GM12878 (cell line): ENCODE measurements around the gene LURAP1L. TPM values are rescaled to one million over a fixed set of nuclear protein-coding genes. Genes with fewer than 3 reads are reported as not detected.

ENCODE experiments used
- ATAC-seq: fragments of 200-7000 bp; cut with Tn5 transposase; 3 replicates; pipeline ENCODE4 v1.9.1; 2020; ENCODE audit warnings: mild to moderate bottlenecking, moderate library complexity
- BruUV-seq: library from RNA; stranded (reverse); fragments of 400-500 nt; replicated peaks from 2 replicates; lab custom pipeline; 2021; lab: Mats Ljungman, UMichigan
- CTCF ChIA-PET: fragments of 300-600 bp; sonication (Branson Sonifier 250); formaldehyde crosslinking; extraction: SDS; loops from one replicate; lab custom pipeline; 2021; ENCODE audit warnings: inconsistent platforms; lab: Yijun Ruan, JAX
- POLR2A ChIA-PET: fragments of 350-600 bp; formaldehyde crosslinking; extraction: SDS; loops from one replicate; lab custom pipeline; 2021; ENCODE audit warnings: inconsistent platforms; lab: Charles Lee
- RAD21 ChIA-PET: fragments of 300-600 bp; sonication (Branson Sonifier 250); formaldehyde crosslinking; loops from one replicate; lab custom pipeline; 2023; ENCODE audit warnings: antibody characterized with exemption; ENCODE audit not compliant: unreplicated experiment; lab: Charles Lee
- SMC1A ChIA-PET: fragments of 300-600 bp; sonication (Branson Sonifier 250); formaldehyde crosslinking; loops from one replicate; lab custom pipeline; 2023; ENCODE audit not compliant: unreplicated experiment, uncharacterized antibody; lab: Charles Lee
- DNase-seq: peaks from one replicate; pipeline ENCODE4 v3.0.0-alpha.2; 2011; ENCODE audit warnings: low read depth, low spot score
- FAIRE-seq: peaks from 3 replicates; lab custom pipeline; 2011; peaks lifted over from hg19 to GRCh38; lab: Jason Lieb, UNC
- H2AFZ ChIP-seq: 2 replicates; pipeline ENCODE4 v1.6.0; 2011; ENCODE audit warnings: low read depth, low read length, control low read depth; ENCODE audit not compliant: control insufficient read depth
- H3K27ac ChIP-seq: 2 replicates; pipeline ENCODE4 v1.5.1; 2011; ENCODE audit warnings: control low read depth; ENCODE audit not compliant: control insufficient read depth, insufficient read depth
- H3K27me3 ChIP-seq, 2 experiments: replicated peaks in 1 of 2; 2 replicates each; pipeline versions ENCODE4 v1.6.0 to v1.6.1; 2011; ENCODE audit warnings: low read length in 1 of 2; ENCODE audit not compliant: control insufficient read depth in 2 of 2, insufficient read depth in 2 of 2
- H3K36me3 ChIP-seq, 2 experiments: 2 replicates each; pipeline ENCODE4 v1.5.1; 2011; ENCODE audit warnings: low read length in 1 of 2; ENCODE audit not compliant: control insufficient read depth in 2 of 2, insufficient read depth in 2 of 2
- H3K4me1 ChIP-seq: 2 replicates; pipeline ENCODE4 v1.6.1; 2011; ENCODE audit warnings: mild to moderate bottlenecking, low read length, moderate library complexity, mixed read lengths; ENCODE audit not compliant: control insufficient read depth, insufficient read depth
- H3K4me2 ChIP-seq: 2 replicates; pipeline ENCODE4 v1.6.0; 2011; ENCODE audit warnings: control low read depth; ENCODE audit not compliant: control insufficient read depth, insufficient read depth
- H3K4me3 ChIP-seq: fragments of 200-600 bp; sonication (generic); 2 replicates; pipeline ENCODE4 v1.5.1; 2016
- H3K79me2 ChIP-seq: 2 replicates; pipeline ENCODE4 v1.6.0; 2011; ENCODE audit warnings: low read length; ENCODE audit not compliant: control insufficient read depth, insufficient read depth
- H3K9ac ChIP-seq: 2 replicates; pipeline ENCODE4 v1.8.0; 2011; ENCODE audit warnings: low read length, control low read depth, mixed read lengths; ENCODE audit not compliant: control insufficient read depth, insufficient read depth
- H3K9me3 ChIP-seq: replicated peaks from 3 replicates; pipeline ENCODE4 v1.5.1; 2011; ENCODE audit warnings: mild to moderate bottlenecking, low read length; ENCODE audit not compliant: control insufficient read depth, insufficient read depth
- H4K20me1 ChIP-seq: 2 replicates; pipeline ENCODE4 v1.6.0; 2011; ENCODE audit not compliant: control insufficient read depth, insufficient read depth
- ASH2L ChIP-seq: fragments of 300-600, 200-600 bp; sonication (generic); IDR thresholded peaks from 2 replicates; pipeline ENCODE4 v1.6.1; 2017; ENCODE audit warnings: low read depth, mild to moderate bottlenecking, borderline replicate concordance
- BHLHE40 ChIP-seq, 2 experiments: fragments of 450-650 bp in 1 of 2; IDR thresholded peaks; 2 replicates each; pipeline ENCODE4 v1.6.1; 2011 to 2017; ENCODE audit warnings: low read depth in 2 of 2, borderline replicate concordance in 1 of 2, improper control_type of control experiment in 1 of 2, low read length in 1 of 2, mild to moderate bottlenecking in 1 of 2
- BMI1 ChIP-seq: fragments of 450-650 bp; IDR thresholded peaks from 2 replicates; pipeline ENCODE4 v1.6.1; 2016; ENCODE audit warnings: mild to moderate bottlenecking, moderate library complexity, borderline replicate concordance
- CHD2 ChIP-seq: IDR thresholded peaks from 2 replicates; pipeline ENCODE4 v1.6.1; 2011; ENCODE audit warnings: low read depth, low read length, improper control_type of control experiment, borderline replicate concordance
- MTA2 ChIP-seq: fragments of 450-650 bp; IDR thresholded peaks from 2 replicates; pipeline ENCODE4 v1.6.1; 2016; ENCODE audit warnings: low read depth, mild to moderate bottlenecking, moderate library complexity
- MTA3 ChIP-seq: IDR thresholded peaks from 2 replicates; pipeline ENCODE4 v1.6.1; 2012; ENCODE audit warnings: low read length, inconsistent platforms, borderline replicate concordance
- NFIC ChIP-seq: IDR thresholded peaks from 2 replicates; pipeline ENCODE4 v1.6.1; 2012; ENCODE audit warnings: low read depth, mild to moderate bottlenecking, inconsistent platforms, low read length, moderate library complexity
- POLR2A ChIP-seq: IDR thresholded peaks from 2 replicates; pipeline ENCODE4 v1.6.1; 2011; ENCODE audit warnings: low read depth, mild to moderate bottlenecking, low read length
- RELA ChIP-seq: fragments of 450-650 bp; IDR thresholded peaks from 2 replicates; pipeline ENCODE4 v1.8.0; 2014; ENCODE audit warnings: borderline replicate concordance; ENCODE audit not compliant: partially characterized antibody
- SMAD1 ChIP-seq: fragments of 450-650 bp; IDR thresholded peaks from 2 replicates; pipeline ENCODE4 v1.6.1; 2018; ENCODE audit warnings: mild to moderate bottlenecking, low read depth; ENCODE audit not compliant: partially characterized antibody
- SMARCA5 ChIP-seq: fragments of 450-650 bp; IDR thresholded peaks from 2 replicates; pipeline ENCODE4 v1.6.1; 2017; ENCODE audit warnings: mild to moderate bottlenecking
- SP1 ChIP-seq: IDR thresholded peaks from one replicate; pipeline ENCODE4 v1.6.1; 2011; ENCODE audit warnings: low read depth, low read length
- STAT3 ChIP-seq: IDR thresholded peaks from 2 replicates; pipeline ENCODE4 v1.6.1; 2011; ENCODE audit warnings: low read depth, low read length, improper control_type of control experiment
- SUZ12 ChIP-seq: fragments of 200-600 bp; sonication (generic); IDR thresholded peaks from one replicate; pipeline ENCODE4 v1.6.1; 2018; ENCODE audit warnings: antibody characterized with exemption, mild to moderate bottlenecking; ENCODE audit not compliant: unreplicated experiment
- WGBS: methylation state at CpG from one replicate; pipeline ENCODE4 v1.1.6; 2016; ENCODE audit warnings: low lambda C conversion rate; ENCODE audit not compliant: insufficient replicate concordance, insufficient coverage; ENCODE audit errors: missing lambda C conversion rate; 5-methylcytosine and 5-hydroxymethylcytosine counted together
- in situ Hi-C: fragments of 300-500 bp; cut with MboI; formaldehyde crosslinking; loops from 9 replicates; pipeline ENCODE4 v1.14.3; 2018; ENCODE audit warnings: mixed read lengths
- intact Hi-C: fragments of 100-400 bp; cut with micrococcal nuclease; formaldehyde crosslinking; loops from one replicate; pipeline ENCODE4 v1.14.2; 2022; ENCODE audit not compliant: unreplicated experiment
- polyA plus RNA-seq, 11 experiments: library from polyadenylated mRNA; depleted of rRNA in 4 of 11; unstranded in 6 of 11; stranded (reverse) in 5 of 11; fragments of >200 nt; fragmentation: Nextera tagmentation in 4 of 11; fragmentation: Illumina TruSeq in 1 of 11; extraction: Ambion mirVana in 4 of 11; extraction: Trizol in 1 of 11; gene quantifications; 1 replicate in 1 of 11; 2 replicates in 10 of 11; pipeline versions ENCODE4 v1.2.1 to v1.2.3, GENCODE V29; 2011 to 2016; ENCODE audit warnings: inconsistent platforms in 2 of 11, missing spikeins in 2 of 11, low read depth in 1 of 11
- total RNA-seq, 4 experiments: library from RNA; depleted of rRNA in 3 of 4; stranded (reverse); fragments of >200 nt in 3 of 4; fragmentation: Illumina TruSeq in 1 of 4; extraction: Trizol in 1 of 4; gene quantifications; 2 replicates each; pipeline versions ENCODE4 v1.2.1 to v1.2.3, GENCODE V29; 2013 to 2021
- TF ChIP-seq, protein P1 (sequence below): fragments of 450-650 bp; IDR thresholded peaks from 2 replicates; pipeline ENCODE4 v1.6.1; 2017; ENCODE audit warnings: antibody characterized with exemption, mild to moderate bottlenecking, moderate library complexity
- TF ChIP-seq, protein P2 (sequence below): fragments of 450-650 bp; IDR thresholded peaks from 2 replicates; pipeline ENCODE4 v1.6.1; 2014; ENCODE audit warnings: mild to moderate bottlenecking

Gene LURAP1L
- total and polyA plus RNA-seq, 10 of the 15 experiments (the other 5 are each of a cell fraction or from before 2014, with no cell fraction given), result 0.19 to 3.7 (median 0.69) TPM

DNA sequence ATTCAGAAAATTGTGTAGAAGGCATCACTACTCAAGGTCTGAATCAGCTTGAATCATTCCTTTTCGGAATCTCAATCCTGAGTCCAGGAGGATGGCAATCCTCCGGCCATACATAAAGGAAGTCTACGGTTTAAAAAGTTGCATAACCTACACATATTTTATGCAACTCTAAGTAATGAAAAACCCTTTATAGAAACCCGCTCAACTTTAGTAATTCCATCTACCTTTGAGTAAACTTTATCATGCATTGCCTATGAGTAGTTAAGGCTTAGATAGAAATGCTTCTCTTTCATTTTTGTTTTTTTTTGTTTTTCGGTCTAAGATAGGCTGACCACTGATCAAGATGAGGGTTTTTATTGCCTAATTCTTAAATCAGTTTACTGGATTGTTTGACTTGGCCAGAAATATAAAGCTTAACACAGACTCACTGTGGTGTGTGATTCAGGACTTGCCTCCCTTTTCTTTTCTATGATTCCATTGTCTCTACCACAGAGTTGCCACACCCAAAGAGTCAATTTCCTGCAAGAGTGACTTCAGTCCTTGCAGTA lies 85.0 kb downstream of the LURAP1L start:
- Histone ChIP-seq H3K9ac (no peak overlapping the region), H3K4me3 (no peak overlapping the region), H3K27ac (no peak overlapping the region), H3K36me3 (no peaks in the 10 kb centered on the region), H3K4me2 (no peak overlapping the region), H3K79me2 (no peaks in the 10 kb centered on the region), H4K20me1 (no peaks in the 10 kb centered on the region), H3K27me3 (no peaks in the 10 kb centered on the region), H3K9me3 (no peaks in the 10 kb centered on the region), H3K4me1 (no peaks in the 10 kb centered on the region), H2AFZ (no peak overlapping the region)
- ChIA-PET RAD21 (no interaction called here), SMC1A (no interaction called here), POLR2A (no interaction called here), CTCF (no interaction called here)
- WGBS, result 15% methylated on average over 5 of the region's 5 CpGs
- TF ChIP-seq NFIC, result no peak
- TF ChIP-seq BMI1, result no peak
- no peak for TF ChIP-seq SP1
- TF ChIP-seq BHLHE40 (IDR thresholded peaks at IDR 0.05; ENCODE audit: borderline replicate concordance in 1 of 2, low read depth in 2 of 2, low read length in 1 of 2), result no peak
- TF ChIP-seq RELA, result no peak
- no peak for TF ChIP-seq CHD2
- TF ChIP-seq SUZ12, result no peak
- TF ChIP-seq SMAD1, result no peak
- no peak for TF ChIP-seq STAT3
- TF ChIP-seq, protein P1, sequence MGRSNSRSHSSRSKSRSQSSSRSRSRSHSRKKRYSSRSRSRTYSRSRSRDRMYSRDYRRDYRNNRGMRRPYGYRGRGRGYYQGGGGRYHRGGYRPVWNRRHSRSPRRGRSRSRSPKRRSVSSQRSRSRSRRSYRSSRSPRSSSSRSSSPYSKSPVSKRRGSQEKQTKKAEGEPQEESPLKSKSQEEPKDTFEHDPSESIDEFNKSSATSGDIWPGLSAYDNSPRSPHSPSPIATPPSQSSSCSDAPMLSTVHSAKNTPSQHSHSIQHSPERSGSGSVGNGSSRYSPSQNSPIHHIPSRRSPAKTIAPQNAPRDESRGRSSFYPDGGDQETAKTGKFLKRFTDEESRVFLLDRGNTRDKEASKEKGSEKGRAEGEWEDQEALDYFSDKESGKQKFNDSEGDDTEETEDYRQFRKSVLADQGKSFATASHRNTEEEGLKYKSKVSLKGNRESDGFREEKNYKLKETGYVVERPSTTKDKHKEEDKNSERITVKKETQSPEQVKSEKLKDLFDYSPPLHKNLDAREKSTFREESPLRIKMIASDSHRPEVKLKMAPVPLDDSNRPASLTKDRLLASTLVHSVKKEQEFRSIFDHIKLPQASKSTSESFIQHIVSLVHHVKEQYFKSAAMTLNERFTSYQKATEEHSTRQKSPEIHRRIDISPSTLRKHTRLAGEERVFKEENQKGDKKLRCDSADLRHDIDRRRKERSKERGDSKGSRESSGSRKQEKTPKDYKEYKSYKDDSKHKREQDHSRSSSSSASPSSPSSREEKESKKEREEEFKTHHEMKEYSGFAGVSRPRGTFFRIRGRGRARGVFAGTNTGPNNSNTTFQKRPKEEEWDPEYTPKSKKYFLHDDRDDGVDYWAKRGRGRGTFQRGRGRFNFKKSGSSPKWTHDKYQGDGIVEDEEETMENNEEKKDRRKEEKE, result no peak
- TF ChIP-seq MTA2, result no peak
- no peak for TF ChIP-seq MTA3
- no peak for TF ChIP-seq POLR2A
- no peak for TF ChIP-seq ASH2L
- TF ChIP-seq, protein P2, sequence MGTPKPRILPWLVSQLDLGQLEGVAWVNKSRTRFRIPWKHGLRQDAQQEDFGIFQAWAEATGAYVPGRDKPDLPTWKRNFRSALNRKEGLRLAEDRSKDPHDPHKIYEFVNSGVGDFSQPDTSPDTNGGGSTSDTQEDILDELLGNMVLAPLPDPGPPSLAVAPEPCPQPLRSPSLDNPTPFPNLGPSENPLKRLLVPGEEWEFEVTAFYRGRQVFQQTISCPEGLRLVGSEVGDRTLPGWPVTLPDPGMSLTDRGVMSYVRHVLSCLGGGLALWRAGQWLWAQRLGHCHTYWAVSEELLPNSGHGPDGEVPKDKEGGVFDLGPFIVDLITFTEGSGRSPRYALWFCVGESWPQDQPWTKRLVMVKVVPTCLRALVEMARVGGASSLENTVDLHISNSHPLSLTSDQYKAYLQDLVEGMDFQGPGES, result no peak
- TF ChIP-seq SMARCA5, result no peak
- in situ Hi-C loops, result no loop called here
- intact Hi-C loops, result no loop called here
- DNase-seq, result no peak
- FAIRE-seq, result no peak
- BruUV-seq, result no TSS peak
- no peak for ATAC-seq
